ENCODE results near the gene ATP1B3.

Gene ATP1B3

GRCh38 chr3:141930801-141931200, 54.4 kb downstream of the ATP1B3 start:
- in situ Hi-C loops (cut with HindIII; ENCODE audit: low pct_ligation_motif_present, low sequenced_read_pairs) = no loop called here
- H3K4me3 ChIP-seq (ENCODE audit: low read depth, low read length) = no peak overlapping the region
- no peak for DNase-seq
- peaks cover 8% of the 10 kb centered on the region for H3K36me3 ChIP-seq (replicated peaks)
- H3K27me3 ChIP-seq (replicated peaks) = no peaks in the 10 kb centered on the region
- H3K27ac ChIP-seq = no peak overlapping the region
- no peak for TF ChIP-seq CTCF (IDR thresholded peaks at IDR 0.05; ENCODE audit: low read depth, low read length, missing control alignments)

GRCh38 chr3:141933421-141934300, 57.2 kb downstream of the ATP1B3 start:
- Histone ChIP-seq H3K27me3 (replicated peaks) (no peaks in the 10 kb centered on the region), H3K4me3 (ENCODE audit: low read depth, low read length) (no peak overlapping the region), H3K36me3 (replicated peaks) (no peaks in the 10 kb centered on the region), H3K27ac (no peak overlapping the region)
- in situ Hi-C loops (cut with HindIII; ENCODE audit: low pct_ligation_motif_present, low sequenced_read_pairs) = no loop called here
- DNase-seq = no peak
- TF ChIP-seq CTCF (IDR thresholded peaks at IDR 0.05; ENCODE audit: low read depth, low read length, missing control alignments) = no peak

- TF ChIP-seq CTCF (IDR thresholded peaks at IDR 0.05; ENCODE audit: low read depth, low read length, missing control alignments) = no peak
- no peaks in the 10 kb centered on the region for H3K27me3 ChIP-seq (replicated peaks)
- DNase-seq = no peak
- no peaks in the 10 kb centered on the region for H3K36me3 ChIP-seq (replicated peaks)
- in situ Hi-C loops (cut with HindIII; ENCODE audit: low pct_ligation_motif_present, low sequenced_read_pairs) = no loop called here
- no peak overlapping the region for H3K4me3 ChIP-seq (ENCODE audit: low read depth, low read length)
- no peak overlapping the region for H3K27ac ChIP-seq
These were observed 57.9 kb downstream of the ATP1B3 start for GRCh38 chr3:141934354-141934753.

- H3K27ac ChIP-seq = no peak overlapping the region
- DNase-seq = no peak
- no peak for TF ChIP-seq CTCF (IDR thresholded peaks at IDR 0.05; ENCODE audit: low read depth, low read length, missing control alignments)
- no peaks in the 10 kb centered on the region for H3K27me3 ChIP-seq (replicated peaks)
- in situ Hi-C loops (cut with HindIII; ENCODE audit: low pct_ligation_motif_present, low sequenced_read_pairs) = no loop called here
- H3K4me3 ChIP-seq (ENCODE audit: low read depth, low read length) = no peak overlapping the region
- no peaks in the 10 kb centered on the region for H3K36me3 ChIP-seq (replicated peaks)
These were observed 61.6 kb downstream of the ATP1B3 start for GRCh38 chr3:141938011-141938500.

GRCh38 chr3:141939759-141940158, 63.3 kb downstream of the ATP1B3 start:
- TF ChIP-seq CTCF (IDR thresholded peaks at IDR 0.05; ENCODE audit: low read depth, low read length, missing control alignments) = no peak
- H3K27ac ChIP-seq = no peak overlapping the region

More at GRCh38 chr3:141939759-141940158, 63.3 kb downstream of the ATP1B3 start:
- no peak overlapping the region for H3K4me3 ChIP-seq (ENCODE audit: low read depth, low read length)
- H3K36me3 ChIP-seq (replicated peaks) = no peaks in the 10 kb centered on the region
- in situ Hi-C loops (cut with HindIII; ENCODE audit: low pct_ligation_motif_present, low sequenced_read_pairs) = no loop called here
- H3K27me3 ChIP-seq (replicated peaks) = no peaks in the 10 kb centered on the region
- DNase-seq = no peak

Data from brain microvascular endothelial cell (primary cell).